ENCODE results near the gene GRAMD2B. TPM values are rescaled to one million over a fixed set of nuclear protein-coding genes. Genes with fewer than 3 reads are reported as not detected.

The GRAMD2B gene
- total and polyA plus RNA-seq, 2 experiments from 2014 or later: 90.4 to 128 TPM

DNA sequence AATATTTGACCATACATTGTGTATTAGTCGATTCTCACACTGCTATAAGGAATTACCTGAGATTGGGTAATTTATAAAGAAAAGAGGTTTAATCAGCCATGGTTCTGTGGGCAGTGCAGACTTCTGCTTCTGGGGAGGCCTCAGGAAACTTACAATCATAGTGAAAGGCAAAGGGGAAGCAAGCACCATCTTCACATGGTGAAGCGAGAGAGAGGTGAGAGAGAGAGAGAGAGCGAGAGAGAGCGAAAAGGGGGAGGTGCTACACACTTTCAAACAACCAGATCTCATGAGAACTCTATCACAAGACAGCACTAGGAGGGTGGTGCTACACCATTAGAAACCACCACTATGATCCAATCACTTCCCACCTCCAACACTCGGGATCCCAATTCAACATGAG lies 4.1 kb upstream of the GRAMD2B start:
- TF ChIP-seq EZH2phosphoT487 (IDR thresholded peaks at IDR 0.05; ENCODE audit: insufficient read depth, low read depth) (no peak), EZH2 (IDR thresholded peaks at IDR 0.05; ENCODE audit: insufficient read depth, poor library complexity, severe bottlenecking) (no peak)
- Histone ChIP-seq H3K36me3 (ENCODE audit: low read depth) (no peaks in the 10 kb centered on the region), H3K4me1 (ENCODE audit: insufficient read depth) (peaks cover 25% of the 10 kb centered on the region), H3K79me2 (ENCODE audit: insufficient read depth) (peaks cover 6% of the 10 kb centered on the region), H3K4me3 (no peak overlapping the region), H3K9me2 (ENCODE audit: insufficient read depth) (no peaks in the 10 kb centered on the region; the same call in 1 of the 2 replicates), H3K9ac (no peak overlapping the region), H3K27me3 (replicated peaks; ENCODE audit: insufficient read depth) (no peaks in the 10 kb centered on the region), H3K9me3 (ENCODE audit: low read depth) (no peaks in the 10 kb centered on the region), H3K4me2 (ENCODE audit: unreplicated experiment) (no peak overlapping the region), H3F3A (ENCODE audit: insufficient read depth) (peaks cover 25% of the 10 kb centered on the region), H2AFZ (no peak overlapping the region), H4K20me1 (ENCODE audit: insufficient read depth) (no peaks in the 10 kb centered on the region), H3K27ac (no peak overlapping the region)
- WGBS, 2 experiments (ENCODE audit: low coverage in 1 of 2, low lambda C conversion rate in 2 of 2, missing lambda C conversion rate in 2 of 2): 83 to 90% methylated on average over 5 of the region's 5 CpGs
- no peak for DNase-seq
- in situ Hi-C loops (cut with MboI): no loop called here

DNA sequence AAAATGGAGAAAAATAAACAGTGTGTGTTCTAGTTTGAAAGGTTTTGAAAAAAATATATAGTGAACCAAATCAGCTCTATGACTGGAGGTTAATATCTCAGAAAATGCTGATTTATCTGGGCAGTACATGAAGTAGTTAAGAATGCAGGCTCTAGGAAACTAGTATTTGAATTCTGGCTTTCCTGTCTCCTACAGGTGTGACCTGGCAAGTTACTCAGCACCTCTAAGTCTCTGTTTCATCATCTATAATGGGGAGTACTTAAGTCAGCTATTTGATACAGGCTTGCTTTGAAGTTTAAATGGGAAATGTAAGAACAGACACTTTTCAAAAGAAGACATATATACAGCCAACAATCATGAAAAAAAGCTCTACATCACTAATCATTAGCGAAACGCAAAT lies 5.2 kb downstream of the GRAMD2B start:
- Histone ChIP-seq H3F3A (ENCODE audit: insufficient read depth) (peaks cover 89% of the 10 kb centered on the region), H3K9ac (no peak overlapping the region), H3K9me2 (ENCODE audit: insufficient read depth) (no peaks in the 10 kb centered on the region), H3K9me3 (ENCODE audit: low read depth) (no peaks in the 10 kb centered on the region), H4K20me1 (ENCODE audit: insufficient read depth) (no peaks in the 10 kb centered on the region), H3K4me3 (no peak overlapping the region), H3K27ac (no peak overlapping the region), H3K27me3 (replicated peaks; ENCODE audit: insufficient read depth) (no peaks in the 10 kb centered on the region), H3K36me3 (ENCODE audit: low read depth) (peaks cover 69% of the 10 kb centered on the region), H2AFZ (no peak overlapping the region), H3K4me2 (ENCODE audit: unreplicated experiment) (peak overlapping the region; percentile 10), H3K4me1 (ENCODE audit: insufficient read depth) (peaks cover 79% of the 10 kb centered on the region), H3K79me2 (ENCODE audit: insufficient read depth) (peaks cover 99% of the 10 kb centered on the region)
- in situ Hi-C loops (cut with MboI): no loop called here
- TF ChIP-seq EZH2phosphoT487 (IDR thresholded peaks at IDR 0.05; ENCODE audit: insufficient read depth, low read depth): no peak
- no peak for TF ChIP-seq EZH2 (IDR thresholded peaks at IDR 0.05; ENCODE audit: insufficient read depth, poor library complexity, severe bottlenecking)
- DNase-seq: no peak
- 46 to 53% methylated on average over 2 of the region's 2 CpGs for WGBS, 2 experiments (ENCODE audit: low coverage in 1 of 2, low lambda C conversion rate in 2 of 2, missing lambda C conversion rate in 2 of 2)

DNA sequence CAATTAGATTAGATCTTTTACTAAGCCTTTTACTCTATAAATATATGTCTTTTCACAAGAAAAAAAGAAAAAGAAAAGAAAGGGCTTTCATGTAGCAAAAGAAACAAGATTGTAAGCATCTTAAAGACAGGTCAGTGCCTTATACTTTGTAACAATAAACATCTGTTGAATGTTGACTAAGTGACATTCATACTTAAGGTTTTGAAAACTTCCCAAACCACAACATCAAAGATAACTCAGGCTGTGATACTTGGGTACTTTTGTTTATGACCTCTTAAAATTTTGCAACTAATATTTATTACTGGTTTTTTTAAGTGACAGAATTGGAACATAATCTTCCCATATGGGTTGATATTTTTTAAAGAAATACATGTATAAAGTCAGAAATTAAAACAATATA lies 7.4 kb downstream of the GRAMD2B start:
- peaks cover 92% of the 10 kb centered on the region for H3K79me2 ChIP-seq (ENCODE audit: insufficient read depth)
- in situ Hi-C loops (cut with MboI): no loop called here
- no peaks in the 10 kb centered on the region for H3K9me2 ChIP-seq (ENCODE audit: insufficient read depth)
- H3K27me3 ChIP-seq (replicated peaks; ENCODE audit: insufficient read depth): no peaks in the 10 kb centered on the region
- peaks cover 85% of the 10 kb centered on the region for H3K4me1 ChIP-seq (ENCODE audit: insufficient read depth)
- H3F3A ChIP-seq (ENCODE audit: insufficient read depth): peaks cover 87% of the 10 kb centered on the region
- no peak overlapping the region for H2AFZ ChIP-seq
- no peak for DNase-seq
- no peaks in the 10 kb centered on the region for H4K20me1 ChIP-seq (ENCODE audit: insufficient read depth)
- 0 out of 2 replicates have a peak overlapping the region, but pooled peaks have one; percentile 15 for H3K27ac ChIP-seq
- H3K4me2 ChIP-seq (ENCODE audit: unreplicated experiment): no peak overlapping the region
- H3K36me3 ChIP-seq (ENCODE audit: low read depth): peaks cover 78% of the 10 kb centered on the region
- TF ChIP-seq EZH2 (IDR thresholded peaks at IDR 0.05; ENCODE audit: insufficient read depth, poor library complexity, severe bottlenecking): no peak
- TF ChIP-seq EZH2phosphoT487 (IDR thresholded peaks at IDR 0.05; ENCODE audit: insufficient read depth, low read depth): no peak
- H3K9ac ChIP-seq: no peak overlapping the region
- no peaks in the 10 kb centered on the region for H3K9me3 ChIP-seq (ENCODE audit: low read depth)
- H3K4me3 ChIP-seq: no peak overlapping the region

DNA sequence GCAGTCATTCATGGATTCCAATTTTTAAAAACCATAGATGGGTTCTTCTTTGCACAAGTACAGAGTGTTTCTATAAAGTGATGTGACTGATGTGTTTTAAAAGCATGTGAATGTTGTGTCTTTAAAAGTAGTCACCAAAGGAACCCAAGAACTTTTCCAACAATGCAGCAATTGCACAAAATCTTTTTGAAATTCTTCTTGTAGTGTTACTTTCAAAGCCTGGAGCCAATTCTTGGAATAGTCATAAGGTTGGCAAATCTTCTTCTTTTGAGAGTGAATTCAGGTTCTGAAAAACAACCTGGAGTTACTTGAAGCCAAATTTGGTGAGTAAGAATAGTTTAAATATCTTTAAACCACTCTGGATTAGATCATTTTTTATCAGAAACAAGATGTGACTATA lies 10.5 kb downstream of the GRAMD2B start:
- H3K4me2 ChIP-seq (ENCODE audit: unreplicated experiment): peak overlapping the region; percentile 58
- no peak overlapping the region for H2AFZ ChIP-seq
- H3K4me1 ChIP-seq (ENCODE audit: insufficient read depth): peaks cover 78% of the 10 kb centered on the region
- H3K36me3 ChIP-seq (ENCODE audit: low read depth): peaks cover 81% of the 10 kb centered on the region
- H3K27me3 ChIP-seq (replicated peaks; ENCODE audit: insufficient read depth): no peaks in the 10 kb centered on the region
- peaks cover 92% of the 10 kb centered on the region for H3K79me2 ChIP-seq (ENCODE audit: insufficient read depth)
- no peaks in the 10 kb centered on the region for H4K20me1 ChIP-seq (ENCODE audit: insufficient read depth)
- peak overlapping the region; percentile 12; the same call in 1 of the 2 replicates for H3K9ac ChIP-seq
- no peaks in the 10 kb centered on the region for H3K9me2 ChIP-seq (ENCODE audit: insufficient read depth)
- H3K4me3 ChIP-seq: peak overlapping the region; percentile 43
- H3K9me3 ChIP-seq (ENCODE audit: low read depth): no peaks in the 10 kb centered on the region
- TF ChIP-seq EZH2 (IDR thresholded peaks at IDR 0.05; ENCODE audit: insufficient read depth, poor library complexity, severe bottlenecking) (no peak), EZH2phosphoT487 (IDR thresholded peaks at IDR 0.05; ENCODE audit: insufficient read depth, low read depth) (no peak)
- peaks cover 85% of the 10 kb centered on the region for H3F3A ChIP-seq (ENCODE audit: insufficient read depth)
- peak overlapping the region; percentile 75 for H3K27ac ChIP-seq
- DNase-seq: peak; percentile 88
- in situ Hi-C loops (cut with MboI): no loop called here

DNA sequence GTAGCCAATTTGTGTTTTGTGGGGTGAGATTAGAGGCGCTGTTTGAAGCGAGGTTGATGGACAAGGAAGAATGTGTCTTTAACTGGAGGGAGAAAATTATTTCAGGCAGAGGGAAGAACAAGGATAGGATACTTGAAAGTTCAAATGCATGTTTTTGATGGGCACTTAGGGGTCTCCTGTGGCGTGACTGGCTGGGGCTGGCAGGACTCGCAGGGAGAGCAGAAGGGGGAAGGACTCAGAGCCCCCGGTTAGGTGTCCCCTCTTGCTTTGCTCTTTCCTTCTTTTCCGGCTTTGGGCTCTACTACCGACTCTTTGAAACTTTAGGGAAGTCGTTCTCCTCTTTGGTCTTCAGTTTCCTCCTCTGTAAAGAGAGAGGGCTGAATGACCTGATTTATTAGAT lies 12.1 kb downstream of the GRAMD2B start:
- H3K9me2 ChIP-seq (ENCODE audit: insufficient read depth): no peaks in the 10 kb centered on the region
- WGBS, 2 experiments (ENCODE audit: low coverage in 1 of 2, low lambda C conversion rate in 2 of 2, missing lambda C conversion rate in 2 of 2): 93 to 99% methylated on average over 8 of the region's 8 CpGs
- DNase-seq: no peak
- H2AFZ ChIP-seq: no peak overlapping the region
- no peaks in the 10 kb centered on the region for H3K9me3 ChIP-seq (ENCODE audit: low read depth)
- no peaks in the 10 kb centered on the region for H4K20me1 ChIP-seq (ENCODE audit: insufficient read depth)
- no peaks in the 10 kb centered on the region for H3K27me3 ChIP-seq (replicated peaks; ENCODE audit: insufficient read depth)
- H3F3A ChIP-seq (ENCODE audit: insufficient read depth): peaks cover 84% of the 10 kb centered on the region
- H3K9ac ChIP-seq: no peak overlapping the region
- TF ChIP-seq EZH2phosphoT487 (IDR thresholded peaks at IDR 0.05; ENCODE audit: insufficient read depth, low read depth): no peak
- no peak for TF ChIP-seq EZH2 (IDR thresholded peaks at IDR 0.05; ENCODE audit: insufficient read depth, poor library complexity, severe bottlenecking)
- H3K27ac ChIP-seq: no peak overlapping the region
- in situ Hi-C loops (cut with MboI): no loop called here
- peaks cover 76% of the 10 kb centered on the region for H3K36me3 ChIP-seq (ENCODE audit: low read depth)
- H3K4me2 ChIP-seq (ENCODE audit: unreplicated experiment): no peak overlapping the region
- H3K4me1 ChIP-seq (ENCODE audit: insufficient read depth): peaks cover 70% of the 10 kb centered on the region
- H3K79me2 ChIP-seq (ENCODE audit: insufficient read depth): peaks cover 92% of the 10 kb centered on the region
- H3K4me3 ChIP-seq: no peak overlapping the region

Measured in GM23248 (cell line).